GM12878 (cell line): ENCODE results near the gene AMBP.

Experiments used
- CBFB ChIP-seq: IDR thresholded peaks from 2 replicates; pipeline ENCODE4 v1.6.1; 2016; ENCODE audit warnings: antibody characterized with exemption, low read depth
- CBX5 ChIP-seq: sonication (generic); IDR thresholded peaks from 2 replicates; pipeline ENCODE4 v1.6.1; 2016; ENCODE audit warnings: low read depth, moderate library complexity, mild to moderate bottlenecking, inconsistent platforms
- CTCF ChIP-seq, 3 experiments: IDR thresholded peaks in 2 of 3; conservative IDR thresholded peaks in 1 of 3; 2 replicates each; pipeline ENCODE4 v1.5.1; 2011; ENCODE audit warnings: low read depth in 3 of 3, low read length in 3 of 3, mild to moderate bottlenecking in 3 of 3, control low read depth in 2 of 3, moderate library complexity in 2 of 3, inconsistent platforms in 1 of 3, mixed read lengths in 1 of 3; ENCODE audit not compliant: control insufficient read depth in 2 of 3, insufficient read depth in 1 of 3; ENCODE audit errors: extremely low read depth in 1 of 3
- LARP7 ChIP-seq: fragments of 450-650 bp; IDR thresholded peaks from 2 replicates; pipeline ENCODE4 v1.6.1; 2017; ENCODE audit warnings: mild to moderate bottlenecking
- SIN3A ChIP-seq: IDR thresholded peaks from 2 replicates; pipeline ENCODE4 v1.6.1; 2012; ENCODE audit warnings: low read depth, low read length, improper control_type of control experiment
- SP1 ChIP-seq: IDR thresholded peaks from one replicate; pipeline ENCODE4 v1.6.1; 2011; ENCODE audit warnings: low read depth, low read length
- SPI1 ChIP-seq: IDR thresholded peaks from 2 replicates; pipeline ENCODE4 v1.6.1; 2011; ENCODE audit warnings: low read depth, mild to moderate bottlenecking, low read length, moderate library complexity, borderline replicate concordance; ENCODE audit not compliant: insufficient read depth
- TCF7 ChIP-seq: IDR thresholded peaks from 2 replicates; pipeline ENCODE4 v1.6.1; 2014; ENCODE audit warnings: antibody characterized with exemption, borderline replicate concordance
- ZNF24 ChIP-seq: fragments of 450-650 bp; IDR thresholded peaks from 2 replicates; pipeline ENCODE4 v1.6.1; 2017; ENCODE audit warnings: antibody characterized with exemption, mild to moderate bottlenecking

GRCh38 chr9:114055894-114056293, 22.2 kb downstream of the AMBP start:
- TF ChIP-seq TCF7, result no peak
- TF ChIP-seq SPI1, result no peak
- TF ChIP-seq CTCF (IDR thresholded peaks at IDR 0.05 in 2 of 3, conservative IDR thresholded peaks at IDR 0.05 in 1 of 3; ENCODE audit: control insufficient read depth in 2 of 3, extremely low read depth in 1 of 3, insufficient read depth in 1 of 3, low read depth in 3 of 3, low read length in 3 of 3), result no peak
- no peak for TF ChIP-seq SP1
- no peak for TF ChIP-seq LARP7
- TF ChIP-seq SIN3A, result no peak
- no peak for TF ChIP-seq ZNF24
- no peak for TF ChIP-seq CBFB
- TF ChIP-seq CBX5, result no peak
